Memory B cell (primary cell): ENCODE measurements around the gene MYH6.

Experiments
- ATAC-seq: fragments of 150-1000 bp; cut with Tn5 transposase; 2 replicates; pipeline ENCODE4 v1.10.0; 2021; ENCODE audit warnings: low read depth, mild to moderate bottlenecking, moderate library complexity
- DNase-seq, 2 donors: peaks; one replicate each; pipeline ENCODE4 v3.0.0; 2022; ENCODE audit warnings: low spot score in 2 of 2
- H3K27ac Mint-ChIP-seq: one replicate; pipeline ENCODE4 v1.8.0; 2022; ENCODE audit warnings: mild to moderate bottlenecking, moderate library complexity, mixed read lengths
- H3K27me3 Mint-ChIP-seq: one replicate; pipeline ENCODE4 v1.8.0; 2022; ENCODE audit warnings: mixed read lengths
- H3K36me3 Mint-ChIP-seq: one replicate; pipeline ENCODE4 v1.8.0; 2022; ENCODE audit warnings: mild to moderate bottlenecking, mixed read lengths
- H3K4me1 Mint-ChIP-seq: one replicate; pipeline ENCODE4 v1.8.0; 2022; ENCODE audit warnings: mixed read lengths
- H3K4me3 Mint-ChIP-seq: one replicate; pipeline ENCODE4 v1.8.0; 2022; ENCODE audit warnings: mild to moderate bottlenecking, moderate library complexity, mixed read lengths
- H3K9me3 Mint-ChIP-seq: one replicate; pipeline ENCODE4 v1.8.0; 2022; ENCODE audit warnings: mixed read lengths

Gene MYH6

DNA sequence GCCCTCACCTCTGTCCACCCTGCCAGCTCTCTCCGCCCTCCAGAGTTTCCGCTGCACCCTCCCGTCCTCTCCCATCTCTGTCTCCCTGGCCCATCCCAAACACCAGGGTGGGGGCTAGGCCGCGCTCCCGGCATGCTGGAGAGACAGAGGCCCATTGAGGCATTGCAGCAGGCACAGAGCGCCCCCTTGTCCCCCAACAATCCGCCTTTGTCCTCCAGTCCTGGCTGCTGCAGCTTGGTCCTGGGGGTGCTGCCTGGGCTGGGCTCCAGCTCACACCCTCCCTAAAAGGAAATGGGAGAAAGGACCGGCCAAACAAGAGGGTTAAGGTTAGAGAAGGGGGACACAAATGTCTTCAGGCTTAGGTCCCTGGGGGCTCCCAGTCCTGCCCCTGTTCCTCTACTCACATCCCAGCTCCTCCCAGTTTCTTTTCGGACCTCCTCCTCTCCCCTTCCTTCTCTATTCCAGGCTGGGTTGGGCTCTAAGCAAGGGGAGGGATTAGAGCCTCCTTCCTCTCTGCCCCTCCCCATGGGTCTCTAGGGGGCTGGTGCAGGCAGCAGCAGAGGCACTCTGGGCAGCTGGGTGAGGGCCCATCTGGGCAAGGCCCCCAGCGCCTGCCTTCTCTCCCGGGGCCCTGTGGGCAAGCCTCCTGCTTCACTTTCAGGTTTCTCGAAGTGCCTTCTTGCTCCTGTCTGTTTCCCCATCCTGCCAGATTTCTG is 31.4 kb downstream of the MYH6 start, which contains the start of gene CMTM5:
Gene CMTM5, plus strand, starts transcription at position 565 of the 716 bp plus-strand sequence. CDS start 206 bp downstream, outside the sequence.
- no peaks in the 10 kb centered on the region for H3K4me1 Mint-ChIP-seq
- no peak for DNase-seq
- H3K9me3 Mint-ChIP-seq = no peaks in the 10 kb centered on the region
- H3K27ac Mint-ChIP-seq = no peak within 1 kb of the TSS
- peaks cover 9% of the 10 kb centered on the region for H3K27me3 Mint-ChIP-seq
- ATAC-seq = no peak
- no peak within 1 kb of the TSS for H3K4me3 Mint-ChIP-seq
- H3K36me3 Mint-ChIP-seq = no peaks in the 10 kb centered on the region

GRCh38 chr14:23375527-23376251 is 32.4 kb downstream of the MYH6 start:
- no peaks in the 10 kb centered on the region for H3K36me3 Mint-ChIP-seq
- peaks cover 10% of the 10 kb centered on the region for H3K27me3 Mint-ChIP-seq
- DNase-seq (no peak), ATAC-seq (no peak)
- no peaks in the 10 kb centered on the region for H3K4me1 Mint-ChIP-seq
- no peak overlapping the region for H3K27ac Mint-ChIP-seq
- no peak overlapping the region for H3K4me3 Mint-ChIP-seq
- no peaks in the 10 kb centered on the region for H3K9me3 Mint-ChIP-seq

- no peak for ATAC-seq
- no peaks in the 10 kb centered on the region for H3K4me1 Mint-ChIP-seq
- H3K9me3 Mint-ChIP-seq = no peaks in the 10 kb centered on the region
- no peak overlapping the region for H3K27ac Mint-ChIP-seq
- H3K27me3 Mint-ChIP-seq = peaks cover 10% of the 10 kb centered on the region
- no peak overlapping the region for H3K4me3 Mint-ChIP-seq
- DNase-seq = no peak
- no peaks in the 10 kb centered on the region for H3K36me3 Mint-ChIP-seq
Measured at GRCh38 chr14:23373041-23373440, 35.0 kb downstream of the MYH6 start.

DNA sequence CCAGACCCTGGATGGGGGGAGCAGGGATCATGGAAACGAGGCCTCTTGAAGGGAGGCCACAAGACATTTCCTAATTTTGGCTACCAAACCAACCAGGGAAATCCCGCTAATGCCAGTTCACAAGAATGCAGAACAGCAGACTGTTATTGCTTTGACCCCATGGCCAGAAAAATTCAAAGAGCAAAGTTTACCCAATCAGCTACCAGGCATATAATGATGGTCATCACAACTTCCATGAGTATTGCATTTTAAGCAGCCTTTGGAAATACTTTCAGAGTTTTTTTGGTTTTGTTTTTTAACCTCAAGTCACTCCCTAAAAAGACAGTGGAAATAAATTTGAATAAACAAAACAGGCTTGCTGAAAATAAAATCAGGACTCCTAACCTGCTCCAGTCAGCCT is 35.6 kb downstream of the MYH6 start, which contains the start of gene IL25:
Gene IL25, plus strand, starts transcription at position 301 of the 400 bp plus-strand sequence.
- Mint-ChIP-seq H3K9me3 (no peaks in the 10 kb centered on the region), H3K36me3 (no peaks in the 10 kb centered on the region), H3K27me3 (peaks cover 12% of the 10 kb centered on the region), H3K4me1 (no peaks in the 10 kb centered on the region), H3K27ac (no peak within 1 kb of the TSS), H3K4me3 (no peak within 1 kb of the TSS)
- DNase-seq = no peak
- ATAC-seq = no peak

GRCh38 chr14:23371865-23372264 is 36.2 kb downstream of the MYH6 start:
- no peaks in the 10 kb centered on the region for H3K36me3 Mint-ChIP-seq
- DNase-seq (no peak), ATAC-seq (no peak)
- H3K27ac Mint-ChIP-seq = no peak overlapping the region
- no peaks in the 10 kb centered on the region for H3K4me1 Mint-ChIP-seq
- no peaks in the 10 kb centered on the region for H3K9me3 Mint-ChIP-seq
- peaks cover 17% of the 10 kb centered on the region for H3K27me3 Mint-ChIP-seq
- no peak overlapping the region for H3K4me3 Mint-ChIP-seq

- no peak overlapping the region for H3K27ac Mint-ChIP-seq
- no peaks in the 10 kb centered on the region for H3K9me3 Mint-ChIP-seq
- H3K4me3 Mint-ChIP-seq = no peak overlapping the region
- peaks cover 22% of the 10 kb centered on the region for H3K27me3 Mint-ChIP-seq
- no peak for ATAC-seq
- H3K4me1 Mint-ChIP-seq = no peaks in the 10 kb centered on the region
- no peaks in the 10 kb centered on the region for H3K36me3 Mint-ChIP-seq
- DNase-seq = no peak
Measured at GRCh38 chr14:23370221-23370620, 37.9 kb downstream of the MYH6 start.

GRCh38 chr14:23366426-23366921 is 41.6 kb downstream of the MYH6 start:
- Mint-ChIP-seq H3K27ac (no peak overlapping the region), H3K4me3 (no peak overlapping the region), H3K9me3 (no peaks in the 10 kb centered on the region), H3K4me1 (no peaks in the 10 kb centered on the region), H3K27me3 (peaks cover 25% of the 10 kb centered on the region), H3K36me3 (no peaks in the 10 kb centered on the region)
- ATAC-seq (no peak), DNase-seq (no peak)

GRCh38 chr14:23365732-23366425 is 42.2 kb downstream of the MYH6 start:
- no peak for DNase-seq
- no peak overlapping the region for H3K4me3 Mint-ChIP-seq

DNA sequence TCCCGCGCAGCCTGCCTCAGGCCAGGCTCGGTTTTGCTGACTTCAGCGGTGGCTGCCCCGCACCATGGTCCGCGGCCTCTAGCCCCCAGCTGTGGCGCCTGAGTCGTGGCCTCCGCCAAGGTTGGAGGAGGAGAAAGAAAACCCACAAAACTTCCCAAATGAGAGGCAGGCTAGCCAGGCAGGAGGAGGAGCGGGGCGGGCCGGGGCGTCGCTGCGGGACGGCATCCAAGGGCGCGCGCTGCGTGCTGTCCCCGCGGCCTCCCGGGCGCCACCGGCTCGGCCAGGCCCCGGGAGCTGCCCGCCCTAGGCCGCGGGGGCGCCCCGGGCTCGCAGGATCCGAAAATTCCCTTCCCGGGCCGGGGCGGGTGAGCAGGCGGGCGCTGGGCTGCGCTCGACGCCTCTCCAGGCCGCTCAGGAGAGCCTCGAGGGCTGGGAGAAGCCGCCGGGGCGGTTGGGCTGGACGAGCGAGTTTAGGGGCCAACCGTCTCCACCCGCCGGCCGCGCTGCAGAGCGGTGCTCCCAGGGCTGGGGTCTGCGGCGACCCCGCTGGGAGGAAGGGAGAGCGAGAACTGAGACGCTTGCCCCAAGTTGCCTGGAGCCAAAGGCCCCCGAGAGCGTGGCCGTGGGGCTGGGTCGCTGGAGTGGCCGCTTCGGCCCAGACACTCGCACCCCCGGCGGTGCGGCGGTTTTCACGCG is 42.9 kb downstream of the MYH6 start, which contains the start of gene EFS:
Gene EFS, minus strand, starts transcription at position 137 of the 696 bp plus-strand sequence. CDS start 147 bp downstream, outside the sequence.
- Mint-ChIP-seq H3K27ac (no peak within 1 kb of the TSS), H3K36me3 (no peaks in the 10 kb centered on the region), H3K4me3 (no peak within 1 kb of the TSS), H3K27me3 (peaks cover 24% of the 10 kb centered on the region), H3K4me1 (no peaks in the 10 kb centered on the region), H3K9me3 (no peaks in the 10 kb centered on the region)
- DNase-seq (no peak), ATAC-seq (no peak)

More at GRCh38 chr14:23365732-23366425, 42.2 kb downstream of the MYH6 start:
- no peak for ATAC-seq
- Mint-ChIP-seq H3K27me3 (peaks cover 23% of the 10 kb centered on the region), H3K27ac (no peak overlapping the region), H3K36me3 (no peaks in the 10 kb centered on the region), H3K9me3 (no peaks in the 10 kb centered on the region), H3K4me1 (no peaks in the 10 kb centered on the region)

DNA sequence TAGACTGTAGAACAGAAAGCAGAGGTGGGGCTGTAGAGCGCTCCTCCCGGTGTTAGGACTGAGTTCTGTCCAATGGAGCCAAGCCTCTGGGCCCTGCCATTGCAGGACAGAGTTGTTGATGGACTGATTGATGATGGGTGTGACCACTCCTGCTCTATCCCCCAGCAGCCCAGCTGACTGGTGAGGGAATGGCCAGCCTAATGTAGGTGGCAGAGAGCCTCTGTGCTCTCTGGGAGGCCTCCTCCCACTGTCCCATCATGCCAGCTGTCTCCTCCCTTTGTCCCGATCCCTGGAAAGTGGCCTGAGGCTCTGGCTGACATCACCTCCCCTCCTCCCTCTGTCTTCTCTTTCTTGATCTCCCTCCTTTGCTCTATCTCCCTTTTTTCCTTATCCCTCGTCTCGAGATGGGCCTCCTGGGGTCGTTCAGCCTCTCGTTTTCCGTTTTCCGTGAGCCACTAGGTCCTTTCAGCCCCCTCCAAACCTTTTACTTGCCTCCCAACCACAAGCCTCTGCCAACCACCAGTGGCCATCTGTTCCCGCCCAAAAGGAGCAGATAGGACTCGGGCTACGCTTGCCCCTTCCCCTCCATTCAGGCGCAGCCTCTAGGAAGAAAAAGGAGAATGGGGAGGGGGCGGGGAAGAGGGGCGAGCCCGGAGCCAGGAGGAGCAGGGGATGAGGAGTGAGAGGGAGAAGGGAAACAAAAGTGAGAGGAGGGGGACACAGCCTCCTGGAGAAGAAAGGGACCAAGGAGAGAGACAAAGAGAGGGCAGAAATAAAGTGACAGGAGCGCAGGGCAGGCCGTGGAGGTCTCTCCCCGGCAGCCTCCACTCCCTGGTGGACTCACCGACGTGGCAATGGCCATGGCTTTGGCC is 43.7 kb downstream of the MYH6 start:
- H3K27ac Mint-ChIP-seq = no peak overlapping the region
- no peak for ATAC-seq
- no peak overlapping the region for H3K4me3 Mint-ChIP-seq
- H3K36me3 Mint-ChIP-seq = no peaks in the 10 kb centered on the region
- DNase-seq = no peak
- H3K4me1 Mint-ChIP-seq = no peaks in the 10 kb centered on the region
- peaks cover 27% of the 10 kb centered on the region for H3K27me3 Mint-ChIP-seq
- no peaks in the 10 kb centered on the region for H3K9me3 Mint-ChIP-seq

DNA sequence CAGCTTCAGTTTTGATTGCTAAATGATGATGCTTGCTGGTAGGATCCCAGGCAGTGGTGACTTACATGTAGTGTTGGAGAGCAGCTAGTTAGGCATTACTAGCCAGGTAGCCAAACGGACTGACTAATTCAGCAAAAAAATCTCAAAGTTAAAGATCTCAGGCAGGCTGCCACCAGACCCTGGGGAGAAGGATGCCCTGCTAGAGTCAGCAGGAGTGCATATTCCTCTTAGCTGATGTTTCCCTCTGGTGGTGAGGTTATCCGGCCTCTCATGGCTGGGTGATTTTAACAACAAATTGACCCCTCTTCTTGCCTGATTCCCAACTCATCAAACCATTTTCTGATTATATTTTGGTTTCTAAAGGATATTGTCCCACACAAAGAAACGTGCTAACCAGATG is 45.9 kb downstream of the MYH6 start:
- Mint-ChIP-seq H3K27me3 (peaks cover 20% of the 10 kb centered on the region), H3K4me1 (no peaks in the 10 kb centered on the region), H3K4me3 (no peak overlapping the region), H3K9me3 (no peaks in the 10 kb centered on the region), H3K36me3 (no peaks in the 10 kb centered on the region), H3K27ac (no peak overlapping the region)
- ATAC-seq (no peak), DNase-seq (no peak)

- no peaks in the 10 kb centered on the region for H3K4me1 Mint-ChIP-seq
- no peaks in the 10 kb centered on the region for H3K9me3 Mint-ChIP-seq
- ATAC-seq (no peak), DNase-seq (no peak)
- peaks cover 16% of the 10 kb centered on the region for H3K27me3 Mint-ChIP-seq
- no peak overlapping the region for H3K4me3 Mint-ChIP-seq
- no peaks in the 10 kb centered on the region for H3K36me3 Mint-ChIP-seq
- H3K27ac Mint-ChIP-seq = no peak overlapping the region
Measured at GRCh38 chr14:23361763-23362162, 46.3 kb downstream of the MYH6 start.

GRCh38 chr14:23361320-23361719 is 46.8 kb downstream of the MYH6 start:
- H3K4me3 Mint-ChIP-seq = no peak overlapping the region
- H3K9me3 Mint-ChIP-seq = no peaks in the 10 kb centered on the region
- H3K27me3 Mint-ChIP-seq = peaks cover 12% of the 10 kb centered on the region
- H3K4me1 Mint-ChIP-seq = no peaks in the 10 kb centered on the region
- no peaks in the 10 kb centered on the region for H3K36me3 Mint-ChIP-seq
- ATAC-seq = no peak
- DNase-seq = no peak
- no peak overlapping the region for H3K27ac Mint-ChIP-seq
